ENCODE measurements around the gene CUZD1.
"Not testable (repeated sequence)": the region's sequence is repeated elsewhere in the genome, so short reads cannot be mapped to it uniquely, and the experiment has no call there.

Gene CUZD1

GRCh38 chr10:122877264-122877663 lies 31.6 kb upstream of the CUZD1 start:
- DNase-seq (ENCODE audit: low spot score) = no peak

GRCh38 chr10:122876467-122876855 lies 30.8 kb upstream of the CUZD1 start:
- TF ChIP-seq CTCF (IDR thresholded peaks at IDR 0.05; ENCODE audit: extremely low read depth, missing control alignments) = no peak
- DNase-seq (ENCODE audit: low spot score) = no peak

More at GRCh38 chr10:122877264-122877663, 31.6 kb upstream of the CUZD1 start:
- no peak for TF ChIP-seq CTCF (IDR thresholded peaks at IDR 0.05; ENCODE audit: extremely low read depth, missing control alignments)

- no peak for TF ChIP-seq CTCF (IDR thresholded peaks at IDR 0.05; ENCODE audit: extremely low read depth, missing control alignments)
- DNase-seq (ENCODE audit: low spot score) = no peak
Measured at GRCh38 chr10:122875843-122876466, 30.3 kb upstream of the CUZD1 start.

GRCh38 chr10:122871947-122872346 lies 26.3 kb upstream of the CUZD1 start:
- not testable (repeated sequence) for DNase-seq (ENCODE audit: low spot score)

- not testable (repeated sequence) for DNase-seq (ENCODE audit: low spot score)
Measured at GRCh38 chr10:122868768-122869167, 23.1 kb upstream of the CUZD1 start.

- DNase-seq (ENCODE audit: low spot score) = not testable (repeated sequence)
Measured at GRCh38 chr10:122866757-122867482, 21.3 kb upstream of the CUZD1 start.

GRCh38 chr10:122864901-122865300 lies 19.2 kb upstream of the CUZD1 start:
- no peak for DNase-seq (ENCODE audit: low spot score)
- TF ChIP-seq CTCF (IDR thresholded peaks at IDR 0.05; ENCODE audit: extremely low read depth, missing control alignments) = no peak

GRCh38 chr10:122864194-122864592 lies 18.5 kb upstream of the CUZD1 start:
- DNase-seq (ENCODE audit: low spot score) = no peak
- TF ChIP-seq CTCF (IDR thresholded peaks at IDR 0.05; ENCODE audit: extremely low read depth, missing control alignments) = no peak
